RWPE2 (cell line): ENCODE data around the gene HENMT1.

Experiments used
- ATAC-seq: fragments of 200-7000 bp; cut with Tn5 transposase; 3 replicates; pipeline ENCODE4 v1.9.1; 2021; ENCODE audit warnings: low read depth
- DNase-seq: peaks from one replicate; pipeline ENCODE4 v3.0.0-alpha.2; 2020; ENCODE audit warnings: low spot score
- H3K27ac ChIP-seq: fragments of 450-650 bp; 2 replicates; pipeline ENCODE4 v1.5.1; 2017; ENCODE audit warnings: mild to moderate bottlenecking; ENCODE audit not compliant: poor library complexity, severe bottlenecking
- H3K27me3 ChIP-seq: fragments of 250-450 bp; sonication (Bioruptor Pico); 2 replicates; pipeline ENCODE4 v1.5.1; 2021; ENCODE audit warnings: mild to moderate bottlenecking, moderate library complexity; ENCODE audit not compliant: insufficient read depth, poor library complexity, severe bottlenecking
- H3K36me3 ChIP-seq: fragments of 250-450 bp; sonication (Bioruptor Pico); 2 replicates; pipeline ENCODE4 v1.5.1; 2020; ENCODE audit warnings: low read depth, mild to moderate bottlenecking, moderate library complexity
- H3K4me1 ChIP-seq: fragments of 250-450 bp; sonication (Bioruptor Pico); 2 replicates; pipeline ENCODE4 v1.5.1; 2021; ENCODE audit warnings: mild to moderate bottlenecking, moderate library complexity; ENCODE audit not compliant: insufficient read depth, poor library complexity, severe bottlenecking
- H3K4me3 ChIP-seq: fragments of 250-450 bp; sonication (Bioruptor Pico); 2 replicates; pipeline ENCODE4 v1.5.1; 2021; ENCODE audit warnings: mild to moderate bottlenecking, moderate library complexity; ENCODE audit not compliant: severe bottlenecking
- H3K9me3 ChIP-seq: fragments of 250-450 bp; sonication (Bioruptor Pico); 2 replicates; pipeline ENCODE4 v1.5.1; 2021; ENCODE audit warnings: mild to moderate bottlenecking, moderate library complexity; ENCODE audit not compliant: severe bottlenecking
- TF ChIP-seq, protein P1 (sequence below): fragments of 450-650 bp; IDR thresholded peaks from one replicate; pipeline ENCODE4 v1.5.1; 2017; ENCODE audit warnings: mild to moderate bottlenecking, moderate library complexity; ENCODE audit not compliant: poor library complexity, severe bottlenecking

The HENMT1 gene

DNA sequence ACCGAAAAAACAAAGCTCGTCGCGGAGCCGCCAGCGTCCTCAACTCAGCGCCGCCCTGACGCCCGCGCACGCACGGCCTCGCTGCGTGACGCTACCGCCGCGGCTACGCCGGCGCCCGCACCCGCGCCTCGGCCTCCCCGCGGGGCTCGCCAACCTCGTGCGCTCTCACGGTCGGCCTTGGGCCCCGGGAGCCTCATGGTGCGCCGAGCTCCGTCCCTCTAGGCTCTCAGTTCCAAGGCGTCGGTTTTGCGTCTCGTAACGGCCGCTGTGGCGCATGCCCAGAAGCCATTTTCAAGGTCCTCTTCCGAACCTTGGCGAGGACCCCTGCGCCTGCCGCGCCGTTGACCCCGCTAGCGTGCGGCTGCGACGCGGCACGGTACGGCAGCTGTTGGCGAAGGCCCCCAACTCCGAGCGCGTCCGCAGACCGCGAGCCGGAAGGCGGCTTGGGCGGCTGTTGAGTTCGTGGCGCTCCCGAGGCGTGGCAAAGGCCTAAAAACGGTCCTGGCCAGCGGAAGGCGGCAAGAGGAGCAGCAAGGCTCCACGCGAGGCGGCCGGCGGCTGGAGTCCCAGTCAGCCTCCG lies at the start of gene HENMT1:
TSS of gene HENMT1 (minus strand) at position 64 of the 580 bp plus-strand sequence. CDS start 1,209 bp downstream, outside the sequence.
- DNase-seq (no peak), ATAC-seq (peak; percentile 82)
- H3K4me1 ChIP-seq, result peaks cover 5% of the 10 kb centered on the region
- H3K27me3 ChIP-seq, result no peaks in the 10 kb centered on the region
- H3K9me3 ChIP-seq, result no peaks in the 10 kb centered on the region
- no peaks in the 10 kb centered on the region for H3K36me3 ChIP-seq
- peak within 1 kb of the TSS; percentile 54 for H3K27ac ChIP-seq
- TF ChIP-seq, protein P1, sequence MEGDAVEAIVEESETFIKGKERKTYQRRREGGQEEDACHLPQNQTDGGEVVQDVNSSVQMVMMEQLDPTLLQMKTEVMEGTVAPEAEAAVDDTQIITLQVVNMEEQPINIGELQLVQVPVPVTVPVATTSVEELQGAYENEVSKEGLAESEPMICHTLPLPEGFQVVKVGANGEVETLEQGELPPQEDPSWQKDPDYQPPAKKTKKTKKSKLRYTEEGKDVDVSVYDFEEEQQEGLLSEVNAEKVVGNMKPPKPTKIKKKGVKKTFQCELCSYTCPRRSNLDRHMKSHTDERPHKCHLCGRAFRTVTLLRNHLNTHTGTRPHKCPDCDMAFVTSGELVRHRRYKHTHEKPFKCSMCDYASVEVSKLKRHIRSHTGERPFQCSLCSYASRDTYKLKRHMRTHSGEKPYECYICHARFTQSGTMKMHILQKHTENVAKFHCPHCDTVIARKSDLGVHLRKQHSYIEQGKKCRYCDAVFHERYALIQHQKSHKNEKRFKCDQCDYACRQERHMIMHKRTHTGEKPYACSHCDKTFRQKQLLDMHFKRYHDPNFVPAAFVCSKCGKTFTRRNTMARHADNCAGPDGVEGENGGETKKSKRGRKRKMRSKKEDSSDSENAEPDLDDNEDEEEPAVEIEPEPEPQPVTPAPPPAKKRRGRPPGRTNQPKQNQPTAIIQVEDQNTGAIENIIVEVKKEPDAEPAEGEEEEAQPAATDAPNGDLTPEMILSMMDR, result no peak
- peak within 1 kb of the TSS; percentile 52 for H3K4me3 ChIP-seq

DNA sequence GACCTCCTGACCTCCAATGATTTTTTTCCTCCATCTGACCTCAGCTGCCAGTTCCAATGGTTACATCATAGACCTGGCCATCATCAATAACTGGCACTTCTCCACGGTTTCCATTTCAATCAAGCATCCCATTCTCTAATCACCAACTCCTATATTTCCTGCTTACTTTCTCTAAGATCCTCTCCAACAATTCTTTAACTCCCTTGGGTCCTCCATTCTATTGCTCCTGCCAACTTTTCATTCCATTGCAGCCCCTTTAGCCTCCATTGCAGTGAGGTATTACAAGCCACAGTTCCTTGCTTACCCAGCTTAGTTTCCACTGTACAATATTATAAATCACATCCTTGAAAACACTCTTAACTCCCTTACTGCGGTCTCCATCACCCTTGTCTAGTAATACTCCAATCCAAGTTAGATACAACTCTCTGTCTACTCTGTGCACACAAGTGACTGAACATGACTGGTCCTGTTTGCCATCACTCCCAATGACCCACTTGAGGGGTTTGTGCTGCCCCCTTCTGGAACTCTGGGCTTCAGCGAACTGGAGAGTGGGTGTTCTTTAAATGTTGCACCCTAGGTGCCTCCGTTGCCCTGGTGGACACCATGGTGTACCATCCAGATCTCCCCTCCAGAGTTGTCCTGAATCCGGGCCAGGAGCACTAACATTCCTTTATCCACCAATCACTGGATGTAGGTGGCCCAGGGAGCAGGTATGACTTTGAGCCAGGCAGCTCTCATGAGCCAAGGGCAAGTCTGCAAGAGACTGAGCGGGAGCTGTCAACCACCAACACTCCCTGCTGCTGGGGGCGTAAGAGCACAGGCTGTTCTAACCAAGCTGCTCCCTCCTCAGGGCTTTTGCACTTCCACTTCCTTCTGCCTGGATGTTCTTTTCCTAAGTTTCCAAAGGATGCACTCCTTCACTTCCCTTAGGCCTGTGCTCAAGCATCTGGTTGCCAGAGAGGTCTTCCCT lies 48.1 kb upstream of the HENMT1 start:
- TF ChIP-seq, protein P1, result peak; percentile 7
- Histone ChIP-seq H3K27ac (no peak overlapping the region), H3K9me3 (no peaks in the 10 kb centered on the region), H3K36me3 (no peaks in the 10 kb centered on the region), H3K27me3 (no peaks in the 10 kb centered on the region), H3K4me1 (peaks cover 8% of the 10 kb centered on the region), H3K4me3 (no peak overlapping the region)
- DNase-seq (no peak), ATAC-seq (no peak)

DNA sequence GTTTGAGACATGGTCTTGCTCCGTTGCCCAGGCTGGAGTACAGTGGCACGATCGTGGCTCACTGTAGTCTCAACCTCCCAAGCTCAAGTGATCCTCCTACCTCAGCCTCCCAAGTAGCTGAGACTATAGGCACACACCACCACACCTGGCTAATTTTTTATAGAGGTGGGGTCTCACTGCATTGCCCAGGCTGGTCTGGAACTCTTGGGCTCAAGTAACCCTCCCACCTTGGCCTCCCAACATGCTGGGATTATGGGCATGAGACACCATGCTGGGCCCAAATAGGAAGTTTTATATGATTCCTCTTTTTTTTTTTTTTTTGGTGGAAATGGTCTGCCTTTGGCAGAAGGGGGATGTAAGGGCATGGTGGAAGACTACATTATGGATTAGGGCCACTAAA lies 45.8 kb upstream of the HENMT1 start:
- DNase-seq, result no peak
- Histone ChIP-seq H3K4me1 (peaks cover 12% of the 10 kb centered on the region), H3K9me3 (no peaks in the 10 kb centered on the region), H3K36me3 (peaks cover 3% of the 10 kb centered on the region), H3K27ac (no peak overlapping the region), H3K27me3 (no peaks in the 10 kb centered on the region), H3K4me3 (no peak overlapping the region)
- no peak for ATAC-seq
- TF ChIP-seq, protein P1, result no peak

DNA sequence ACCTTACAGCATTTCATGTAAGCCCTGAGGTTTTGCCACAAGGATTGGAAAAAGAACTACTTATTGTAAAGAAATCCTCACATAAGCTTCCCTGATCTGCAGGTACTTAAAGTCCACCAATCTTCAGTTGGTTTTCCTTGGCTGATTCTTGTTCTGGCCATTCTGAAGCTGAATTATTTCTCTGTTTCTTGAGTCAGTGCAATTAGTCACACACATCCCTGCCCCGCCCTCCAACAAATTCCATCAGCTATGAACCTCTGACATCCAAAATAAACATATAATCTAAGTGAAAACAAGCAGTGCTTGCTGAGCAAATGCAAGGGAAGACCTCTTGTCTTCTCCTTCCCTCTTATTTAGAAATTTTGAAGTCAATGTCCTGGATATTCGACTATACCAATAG lies 43.6 kb upstream of the HENMT1 start:
- ATAC-seq (peak; percentile 87), DNase-seq (no peak)
- Histone ChIP-seq H3K4me3 (no peak overlapping the region), H3K27me3 (no peaks in the 10 kb centered on the region), H3K27ac (peak overlapping the region; percentile 47), H3K9me3 (no peaks in the 10 kb centered on the region), H3K36me3 (peaks cover 25% of the 10 kb centered on the region), H3K4me1 (peaks cover 12% of the 10 kb centered on the region)
- TF ChIP-seq, protein P1, result no peak
